ENCODE measurements around the gene SMTN. TPM values are rescaled to one million over a fixed set of nuclear protein-coding genes. Genes with fewer than 3 reads are reported as not detected.
"Not testable (repeated sequence)": the region's sequence is repeated elsewhere in the genome, so short reads cannot be mapped to it uniquely, and the experiment has no call there.

The SMTN gene
- total RNA-seq: 133 and 160 TPM in 2 replicates

GRCh38 chr22:31080848-31081649, at the start of gene SMTN:
SMTN (plus strand) TSS chr22:31081318; CDS start chr22:31083259, 1,941 bp downstream.
- peak; percentile 85 to 93 for DNase-seq (ENCODE audit: low read depth in 2 of 2)

GRCh38 chr22:31036671-31037550, 44.2 kb upstream of the SMTN start:
- DNase-seq (ENCODE audit: low read depth in 2 of 2): no peak

GRCh38 chr22:31038686-31039085, 42.4 kb upstream of the SMTN start:
- no peak for DNase-seq (ENCODE audit: low read depth in 2 of 2)

DNA sequence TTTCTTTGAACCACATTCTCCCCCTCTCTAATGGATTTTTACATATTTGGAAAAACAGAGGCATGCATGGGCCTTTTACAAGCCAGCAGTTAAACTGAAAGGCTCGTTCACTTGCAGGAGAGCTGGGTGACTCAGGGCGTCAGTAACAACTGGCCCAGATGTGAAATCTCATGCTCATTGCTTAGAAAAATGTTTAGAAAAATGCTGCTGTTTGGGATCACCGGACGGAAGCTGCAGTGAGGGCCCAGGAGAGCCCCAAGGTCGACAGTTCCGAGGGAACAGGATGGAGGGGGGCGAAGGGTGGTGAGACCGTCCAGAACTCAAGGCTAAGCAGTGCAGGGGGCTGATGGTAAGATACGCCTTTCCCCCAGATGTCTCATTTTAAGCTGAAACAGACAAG, 41.7 kb upstream of the SMTN start:
- no peak for DNase-seq (ENCODE audit: low read depth in 2 of 2)

DNA sequence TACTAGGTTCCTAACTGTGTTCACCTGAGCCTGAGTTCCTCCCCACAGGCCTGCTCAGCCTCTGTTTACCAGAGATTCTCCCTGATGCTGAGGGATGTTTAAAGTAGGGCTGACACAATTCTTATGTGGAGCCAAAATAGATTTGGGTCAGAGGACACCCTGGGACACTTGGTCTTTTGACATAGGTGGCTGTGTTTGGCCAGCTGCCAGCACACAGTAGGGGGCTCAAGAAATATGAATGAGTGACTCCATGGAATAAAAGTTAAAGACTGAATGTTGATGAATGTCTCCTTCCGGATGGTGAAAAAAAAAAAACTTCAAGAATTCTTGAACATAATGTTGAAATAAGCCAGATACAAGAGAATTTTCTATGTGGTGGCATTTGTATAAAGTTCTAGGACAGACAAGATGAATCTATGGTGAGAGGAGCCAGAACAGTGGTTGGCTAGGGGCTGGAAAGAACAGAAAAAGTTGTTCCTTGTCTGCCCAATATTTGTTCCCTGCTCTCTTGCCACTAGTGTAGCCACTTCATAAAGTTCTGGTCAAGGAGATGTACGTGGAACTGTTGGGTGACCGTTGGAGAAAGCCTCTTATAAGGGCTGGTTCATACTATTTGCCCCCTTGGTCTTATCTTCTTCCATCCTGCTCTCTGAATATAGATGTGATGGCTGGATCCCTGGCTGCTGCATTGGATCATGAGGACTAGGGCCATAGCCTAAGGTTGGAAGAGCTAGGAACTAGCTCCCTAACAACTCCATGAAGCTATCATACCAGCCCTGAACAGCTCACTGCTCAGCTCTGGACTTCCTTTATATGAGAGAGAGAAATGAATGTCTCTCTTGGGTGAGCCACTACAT, 40.3 kb upstream of the SMTN start:
- no peak for DNase-seq (ENCODE audit: low read depth in 2 of 2)

- peak; percentile 44 to 94 for DNase-seq (ENCODE audit: low read depth in 2 of 2)
Measured at GRCh38 chr22:31044262-31044861, 36.8 kb upstream of the SMTN start.

GRCh38 chr22:31045900-31046538, 35.1 kb upstream of the SMTN start:
- peak in 1 of 2 donors; percentile 16 for DNase-seq (ENCODE audit: low read depth in 2 of 2)

- DNase-seq (ENCODE audit: low read depth in 2 of 2): peak; percentile 95 to 99
Measured at GRCh38 chr22:31046539-31047226, 34.4 kb upstream of the SMTN start.

- DNase-seq (ENCODE audit: low read depth in 2 of 2): no peak
Measured at GRCh38 chr22:31048570-31048969, 32.5 kb upstream of the SMTN start.

DNA sequence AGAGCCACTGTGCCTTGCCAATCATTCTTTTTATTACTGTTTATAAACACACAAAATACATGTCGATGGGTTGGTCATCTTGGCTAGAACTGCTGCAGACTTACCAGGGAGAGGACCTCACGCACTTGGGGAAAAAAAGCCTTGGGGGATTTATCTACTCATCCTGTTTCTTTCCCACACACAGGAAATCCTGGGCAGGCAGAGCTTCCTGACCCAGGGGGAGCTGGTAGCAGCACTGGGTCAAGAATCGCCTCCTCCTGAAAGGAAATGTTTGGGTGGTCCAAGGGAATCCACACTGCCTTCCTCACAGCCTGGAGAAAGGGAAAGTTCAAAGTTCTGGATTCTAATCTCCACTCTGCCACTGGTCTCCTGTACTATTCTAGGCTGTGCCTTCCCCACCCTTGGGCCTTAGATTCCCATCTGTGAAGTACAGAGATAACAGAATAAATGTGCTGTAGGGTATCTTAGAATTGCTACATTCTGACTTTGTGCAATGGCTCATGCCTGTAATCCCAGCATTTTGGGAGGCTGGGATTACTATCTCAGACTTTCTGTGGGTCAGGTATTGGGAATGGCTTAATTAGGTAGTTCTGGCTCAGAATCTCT, 31.2 kb upstream of the SMTN start:
- DNase-seq (ENCODE audit: low read depth in 2 of 2): peak in 1 of 2 donors; percentile 49

GRCh38 chr22:31055117-31055634, 25.9 kb upstream of the SMTN start:
- DNase-seq (ENCODE audit: low read depth in 2 of 2): no peak

GRCh38 chr22:31055635-31056159, 25.4 kb upstream of the SMTN start:
- DNase-seq (ENCODE audit: low read depth in 2 of 2): peak; percentile 80 to 85

DNA sequence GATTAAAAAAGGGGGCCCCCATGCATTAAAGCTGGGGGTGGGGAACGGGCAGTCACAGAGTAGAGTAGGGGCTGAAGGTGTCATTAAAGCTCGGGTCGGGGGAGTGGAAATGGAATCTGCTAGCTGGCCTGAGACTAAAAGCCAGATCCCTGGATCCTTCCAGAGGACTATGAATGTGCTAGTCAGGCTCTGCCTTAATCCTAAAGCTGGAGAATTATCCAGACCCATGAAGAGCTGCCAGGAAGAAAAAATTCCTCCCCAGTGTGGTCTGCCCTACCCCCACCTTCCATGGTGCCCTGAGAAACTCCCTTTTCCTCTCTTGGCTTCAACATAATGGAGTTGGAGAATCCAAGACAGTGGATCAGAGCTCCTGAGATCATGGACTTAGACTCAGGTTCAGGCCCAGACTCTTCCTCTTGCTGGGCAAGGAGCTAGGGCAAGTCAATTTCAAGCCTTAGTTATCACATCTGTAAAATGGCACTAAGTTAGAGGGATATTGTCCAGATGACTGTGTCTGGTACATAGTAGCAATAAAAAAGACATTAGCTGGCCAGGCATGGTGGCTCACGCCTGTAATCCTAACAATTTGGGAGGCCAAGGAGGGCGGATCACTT, 24.0 kb upstream of the SMTN start:
- DNase-seq (ENCODE audit: low read depth in 2 of 2): no peak

DNA sequence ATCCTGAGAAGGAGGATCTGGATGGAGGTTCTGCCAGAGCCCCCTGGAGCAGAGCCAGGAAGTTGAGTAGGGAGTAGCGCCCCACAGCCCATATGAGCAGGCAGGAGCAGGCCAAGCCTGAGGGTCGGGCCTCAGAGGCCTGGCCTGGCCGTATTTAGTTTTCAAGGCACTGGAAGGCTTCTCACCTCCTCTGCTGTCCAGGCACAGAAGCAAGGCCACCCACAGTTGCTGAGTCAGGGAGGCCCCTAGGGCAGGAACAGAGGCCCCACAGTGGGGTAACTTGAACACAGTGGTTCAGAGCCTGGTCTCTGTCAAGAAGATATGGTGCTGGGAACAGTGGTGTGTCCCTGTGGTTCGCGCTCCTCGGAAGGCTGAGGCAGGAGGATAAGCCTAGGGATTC, 21.5 kb upstream of the SMTN start:
- DNase-seq (ENCODE audit: low read depth in 2 of 2): not testable (repeated sequence)

- no peak for DNase-seq (ENCODE audit: low read depth in 2 of 2)
Measured at GRCh38 chr22:31062566-31063230, 18.4 kb upstream of the SMTN start.

- DNase-seq (ENCODE audit: low read depth in 2 of 2): no peak
Measured at GRCh38 chr22:31064369-31064768, 16.7 kb upstream of the SMTN start.

GRCh38 chr22:31068970-31069369, 12.1 kb upstream of the SMTN start:
- DNase-seq (ENCODE audit: low read depth in 2 of 2): no peak

- not testable (repeated sequence) for DNase-seq (ENCODE audit: low read depth in 2 of 2)
Measured at GRCh38 chr22:31069691-31070314, 11.3 kb upstream of the SMTN start.
